ENCODE data around the gene PNLIPRP1.

DNA sequence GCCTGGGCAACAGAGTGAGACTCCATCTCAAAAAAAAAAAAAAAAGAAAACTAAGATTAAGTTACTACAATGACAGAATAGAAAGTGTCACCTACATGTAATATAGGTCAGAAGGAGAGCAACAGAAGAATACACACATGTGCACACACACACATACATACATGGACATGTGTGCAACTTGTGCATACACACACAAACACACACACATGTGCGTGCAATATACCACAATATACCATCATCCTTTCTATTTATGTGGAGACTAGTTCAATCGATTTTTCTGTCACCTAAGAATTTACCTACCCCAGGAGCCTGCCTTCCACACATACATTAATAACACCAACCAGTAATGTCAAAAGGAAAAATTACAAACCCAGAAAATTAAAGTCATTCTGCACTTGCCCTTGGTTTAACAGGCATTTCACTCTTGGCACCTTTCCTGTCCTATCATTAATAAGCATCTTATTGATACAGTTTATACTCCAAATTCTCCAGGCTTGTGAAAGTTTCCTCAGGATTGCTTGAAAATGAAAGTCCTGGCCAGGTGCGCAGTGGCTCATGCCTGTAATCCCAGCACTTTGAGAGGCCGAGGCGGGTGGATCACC, 2.5 kb downstream of the PNLIPRP1 start:
- TF ChIP-seq, protein P1, sequence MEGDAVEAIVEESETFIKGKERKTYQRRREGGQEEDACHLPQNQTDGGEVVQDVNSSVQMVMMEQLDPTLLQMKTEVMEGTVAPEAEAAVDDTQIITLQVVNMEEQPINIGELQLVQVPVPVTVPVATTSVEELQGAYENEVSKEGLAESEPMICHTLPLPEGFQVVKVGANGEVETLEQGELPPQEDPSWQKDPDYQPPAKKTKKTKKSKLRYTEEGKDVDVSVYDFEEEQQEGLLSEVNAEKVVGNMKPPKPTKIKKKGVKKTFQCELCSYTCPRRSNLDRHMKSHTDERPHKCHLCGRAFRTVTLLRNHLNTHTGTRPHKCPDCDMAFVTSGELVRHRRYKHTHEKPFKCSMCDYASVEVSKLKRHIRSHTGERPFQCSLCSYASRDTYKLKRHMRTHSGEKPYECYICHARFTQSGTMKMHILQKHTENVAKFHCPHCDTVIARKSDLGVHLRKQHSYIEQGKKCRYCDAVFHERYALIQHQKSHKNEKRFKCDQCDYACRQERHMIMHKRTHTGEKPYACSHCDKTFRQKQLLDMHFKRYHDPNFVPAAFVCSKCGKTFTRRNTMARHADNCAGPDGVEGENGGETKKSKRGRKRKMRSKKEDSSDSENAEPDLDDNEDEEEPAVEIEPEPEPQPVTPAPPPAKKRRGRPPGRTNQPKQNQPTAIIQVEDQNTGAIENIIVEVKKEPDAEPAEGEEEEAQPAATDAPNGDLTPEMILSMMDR (conservative IDR thresholded peaks at IDR 0.05 in 1 of 2, IDR thresholded peaks at IDR 0.05 in 1 of 2; ENCODE audit: low read depth in 1 of 2, low read length in 2 of 2), result no peak
- no peak for TF ChIP-seq EZH2 (IDR thresholded peaks at IDR 0.05; ENCODE audit: low read length, missing control alignments)
